SKM-1 (cell line): Measurements from ENCODE around the gene ZNF575.
A peak's percentile ranks its signal among the peaks of the same experiment; 100 is the strongest.
"Not testable (repeated sequence)": the region's sequence is repeated elsewhere in the genome, so short reads cannot be mapped to it uniquely, and the experiment has no call there.

ENCODE experiments used
- DNase-seq: peaks from one replicate; lab custom pipeline; 2025; ENCODE audit not compliant: unreplicated experiment; lab: John Stamatoyannopoulos, UW

ZNF575 gene

DNA sequence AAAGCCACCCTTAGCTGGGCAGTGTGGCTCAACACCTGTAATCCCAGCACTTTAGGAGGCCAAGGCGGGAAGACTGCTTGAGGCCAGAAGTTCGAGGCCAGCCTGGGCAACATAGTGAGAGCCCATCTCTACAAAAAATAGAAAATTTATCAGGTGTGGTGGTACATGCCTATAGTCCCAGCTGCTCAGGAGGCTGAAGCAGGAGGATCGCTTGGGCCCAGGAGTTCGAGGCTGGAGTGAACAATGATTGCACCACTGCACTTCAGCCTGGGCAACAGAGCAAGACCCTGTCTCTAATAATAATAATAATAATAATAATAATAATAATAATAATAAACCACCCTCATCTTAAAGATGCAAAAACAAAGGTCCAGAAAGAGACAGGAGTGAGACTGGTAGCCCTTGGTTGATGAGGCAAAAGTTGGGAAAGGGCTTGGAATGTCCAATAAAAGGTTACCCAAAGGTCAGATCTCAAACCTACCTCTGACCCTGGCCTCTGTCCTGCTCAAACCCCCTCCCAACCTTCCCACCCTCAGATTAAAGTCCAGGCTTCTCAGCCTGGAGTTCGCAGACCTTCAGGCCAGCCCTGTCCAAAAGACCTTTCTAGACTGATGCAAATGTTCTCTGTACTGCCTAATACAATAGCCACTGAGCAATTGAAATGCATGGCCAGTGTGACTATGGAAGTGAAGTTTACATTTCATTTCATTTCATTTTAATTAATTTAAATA lies 9.1 kb downstream of the ZNF575 start:
- DNase-seq: no peak

DNA sequence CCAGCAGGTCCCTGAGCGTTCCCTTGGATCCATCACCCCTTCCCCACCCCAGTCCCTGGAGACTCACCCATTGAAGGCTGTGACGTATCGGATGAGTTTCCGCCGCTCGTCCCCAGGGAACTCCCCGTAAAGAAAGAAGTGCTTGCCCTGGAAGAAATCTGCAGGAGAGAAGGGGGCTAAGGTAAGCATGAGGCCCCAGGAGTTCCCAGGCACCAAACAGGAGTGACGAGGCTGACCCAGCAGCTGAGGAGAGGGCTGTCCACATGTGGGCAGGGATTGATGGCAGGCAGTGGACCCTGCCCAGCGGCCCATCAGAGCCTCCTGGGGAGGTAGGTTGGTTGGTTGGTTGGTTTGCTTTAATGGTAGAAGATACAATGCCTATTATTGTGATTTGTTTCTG lies 11.1 kb downstream of the ZNF575 start:
- no peak for DNase-seq

DNA sequence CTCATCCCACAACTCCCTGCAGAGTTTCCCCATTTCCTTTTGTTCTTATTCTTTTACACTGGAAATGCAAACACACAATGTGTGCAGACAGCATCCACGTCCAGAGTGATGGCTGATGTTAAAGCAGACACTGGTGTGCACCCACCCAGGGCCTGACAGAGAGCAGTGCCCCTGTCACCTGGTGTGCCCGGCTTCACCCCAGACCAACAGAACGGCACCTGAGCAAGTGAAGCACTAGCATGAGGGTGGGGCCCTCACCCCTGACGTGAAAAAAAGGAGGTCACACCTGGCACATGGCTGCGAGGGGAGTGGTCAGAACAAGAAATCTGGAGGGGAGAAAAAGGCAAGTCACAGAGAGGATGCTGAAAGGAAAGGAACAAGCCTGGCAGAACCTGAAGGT lies 12.3 kb downstream of the ZNF575 start:
- no peak for DNase-seq

DNA sequence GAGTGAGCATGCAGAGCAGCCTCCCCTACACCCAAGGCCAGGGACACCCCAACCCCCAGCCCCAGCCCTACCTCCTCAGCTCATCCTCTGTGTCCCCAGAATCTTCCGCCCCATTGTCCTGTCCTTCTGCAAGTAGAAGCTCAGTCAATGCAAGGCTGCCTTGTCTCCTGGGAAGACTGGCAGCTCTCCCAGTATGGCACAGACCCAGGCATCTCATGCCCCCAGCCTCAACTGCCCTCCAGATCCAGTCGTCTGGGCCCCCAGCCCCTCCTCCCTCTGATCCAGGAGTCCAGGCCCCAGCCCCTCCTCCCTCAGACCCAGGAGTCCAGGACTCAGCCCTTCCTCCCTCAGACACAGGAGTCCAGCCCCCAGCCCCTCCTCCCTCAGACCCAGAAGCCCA lies 13.0 kb downstream of the ZNF575 start:
- no peak for DNase-seq

DNA sequence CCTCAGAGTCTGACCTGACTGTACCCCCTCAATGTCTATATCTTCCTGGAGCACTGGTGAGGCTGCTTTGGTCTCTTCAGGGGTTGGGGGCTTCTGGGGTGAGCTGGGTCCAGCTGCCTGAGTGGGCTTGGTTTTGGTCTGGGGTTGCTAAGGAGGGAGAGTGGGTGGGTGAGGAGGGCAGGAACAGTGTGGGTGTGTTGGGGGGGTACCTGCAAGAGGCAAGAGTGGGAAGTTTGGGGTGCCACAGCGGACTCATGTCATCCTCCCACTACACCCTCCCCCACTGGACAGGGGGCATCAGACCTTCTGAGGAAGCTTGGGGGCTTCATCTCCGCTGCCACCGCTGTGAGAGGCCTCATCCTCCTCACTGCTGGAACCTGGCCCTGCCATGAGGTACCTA lies 13.6 kb downstream of the ZNF575 start:
- no peak for DNase-seq

DNA sequence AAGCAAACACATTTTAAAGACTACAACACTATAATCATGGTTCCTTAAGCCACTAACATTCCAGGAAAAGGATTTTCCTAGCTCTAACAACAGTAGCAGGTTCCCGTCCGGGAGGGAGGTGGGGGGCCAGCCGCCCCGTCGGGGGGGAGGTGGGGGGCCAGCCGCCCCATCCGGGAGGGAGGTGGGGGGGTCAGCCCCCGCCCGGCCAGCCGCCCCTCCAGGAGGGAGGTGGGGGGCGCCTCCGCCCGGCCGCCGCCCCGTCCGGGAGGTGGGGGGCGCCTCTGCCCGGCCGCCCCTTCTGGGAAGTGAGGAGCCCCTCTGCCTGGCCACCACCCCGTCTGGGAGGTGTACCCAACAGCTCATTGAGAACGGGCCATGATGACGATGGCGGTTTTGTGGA lies 14.9 kb downstream of the ZNF575 start:
- not testable (repeated sequence) for DNase-seq

DNA sequence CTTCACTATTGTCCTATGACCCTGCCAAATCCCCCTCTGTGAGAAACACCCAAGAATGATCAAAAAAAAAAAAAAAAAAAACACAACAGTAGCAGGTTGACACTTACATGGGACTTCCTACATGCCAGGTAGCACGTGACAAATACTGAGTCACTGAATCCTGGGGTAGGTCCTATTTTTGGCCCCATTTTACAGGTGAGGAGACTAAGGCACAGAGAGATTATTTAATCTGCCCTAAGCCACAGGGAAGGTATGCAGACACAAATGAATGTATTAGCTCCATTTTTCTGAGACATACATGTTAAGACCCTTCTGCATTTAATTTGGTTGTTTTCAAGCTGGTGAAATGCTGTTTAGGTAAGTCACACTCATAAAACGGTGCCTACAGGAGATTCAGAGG lies 15.7 kb downstream of the ZNF575 start:
- DNase-seq: no peak

DNA sequence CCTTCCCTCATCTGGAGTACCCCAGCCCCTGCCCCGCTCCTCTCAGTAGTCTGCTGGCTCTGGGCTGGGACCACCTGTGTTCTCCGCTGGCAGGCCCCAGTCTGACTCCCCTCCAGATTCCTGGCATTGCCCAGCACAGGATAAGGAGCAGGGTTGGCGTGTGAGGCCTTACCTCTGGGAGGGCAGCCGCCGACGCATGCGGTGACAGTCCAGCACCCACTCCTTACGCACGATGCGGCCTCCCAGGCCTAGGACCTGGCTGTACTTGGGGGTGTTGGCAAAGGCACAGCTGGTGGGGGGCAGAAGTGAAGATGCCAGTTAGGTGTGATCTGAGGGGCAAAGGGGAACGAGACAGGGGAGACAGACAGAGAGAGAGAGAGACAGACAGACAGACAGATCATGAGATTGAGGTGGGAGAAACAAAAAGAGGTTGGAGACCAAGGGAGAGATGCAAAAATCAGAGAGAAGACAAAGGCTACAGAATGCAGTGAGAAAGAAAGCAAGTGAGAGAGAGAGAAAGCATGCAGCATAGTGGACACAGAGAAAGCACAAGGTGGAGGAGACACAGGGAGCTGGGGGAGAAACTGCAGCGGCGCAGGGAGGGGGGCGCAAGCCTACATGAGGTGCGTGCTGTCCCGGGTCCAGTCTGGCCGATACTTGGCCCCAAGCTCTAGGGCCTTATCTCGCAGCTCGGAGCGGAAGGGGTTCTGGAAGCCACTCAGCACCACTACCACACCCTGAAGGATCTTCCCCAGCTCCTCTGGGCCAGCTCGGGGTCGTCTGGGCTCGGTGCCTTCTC lies 18.6 kb downstream of the ZNF575 start:
- DNase-seq: no peak

DNA sequence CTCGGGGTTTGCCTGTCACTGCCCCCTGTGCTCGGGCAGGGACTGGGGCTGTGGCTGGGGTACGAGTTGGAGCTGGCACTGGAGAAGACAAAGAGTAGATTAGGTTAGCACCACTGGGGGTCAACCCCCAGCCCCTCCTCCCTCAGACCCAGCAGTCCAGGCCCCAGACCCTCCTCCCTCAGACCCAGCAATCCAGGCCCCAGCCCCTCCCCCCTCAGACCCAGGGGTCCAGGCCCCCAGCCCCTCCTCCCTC lies 19.1 kb downstream of the ZNF575 start:
- no peak for DNase-seq

DNA sequence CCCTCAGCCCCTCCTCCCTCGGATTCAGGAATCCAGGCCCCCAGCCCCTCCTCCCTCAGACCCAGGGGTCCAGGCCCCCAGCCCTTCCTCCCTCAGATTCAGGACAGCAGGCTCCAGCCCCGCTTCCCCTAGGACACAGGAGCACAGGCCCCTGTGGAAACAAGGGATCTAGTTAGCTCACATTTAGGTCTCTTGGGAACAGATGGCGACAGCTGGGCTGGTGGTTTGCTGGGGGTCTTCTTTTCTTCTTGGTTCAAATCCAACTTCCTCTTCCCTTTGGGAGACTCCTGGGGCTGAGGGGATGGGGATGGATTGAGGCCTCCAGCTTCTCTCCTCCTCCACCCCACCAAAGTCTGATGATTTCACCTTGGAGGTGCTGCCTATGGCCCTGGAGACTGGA lies 19.6 kb downstream of the ZNF575 start:
- no peak for DNase-seq

DNA sequence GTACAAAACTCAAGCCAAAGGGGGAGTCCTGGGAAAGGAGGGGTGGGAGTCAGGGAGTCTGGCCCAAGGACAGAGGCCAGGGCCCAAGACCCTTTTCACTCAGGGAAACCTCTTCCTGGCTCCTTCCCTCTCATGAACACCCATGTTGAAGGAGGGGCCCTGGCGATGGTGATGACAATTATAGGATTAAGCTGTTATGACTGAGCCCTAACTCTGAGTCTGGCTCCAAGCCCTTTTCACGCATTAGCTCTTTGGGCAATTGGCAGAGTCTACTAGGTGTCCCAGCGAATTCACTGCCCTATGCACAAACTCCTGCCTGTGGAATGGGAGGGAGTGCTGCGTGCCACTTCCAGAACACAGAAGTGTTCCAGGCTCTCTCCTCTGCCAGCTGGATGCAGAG lies 20.7 kb downstream of the ZNF575 start:
- no peak for DNase-seq

DNA sequence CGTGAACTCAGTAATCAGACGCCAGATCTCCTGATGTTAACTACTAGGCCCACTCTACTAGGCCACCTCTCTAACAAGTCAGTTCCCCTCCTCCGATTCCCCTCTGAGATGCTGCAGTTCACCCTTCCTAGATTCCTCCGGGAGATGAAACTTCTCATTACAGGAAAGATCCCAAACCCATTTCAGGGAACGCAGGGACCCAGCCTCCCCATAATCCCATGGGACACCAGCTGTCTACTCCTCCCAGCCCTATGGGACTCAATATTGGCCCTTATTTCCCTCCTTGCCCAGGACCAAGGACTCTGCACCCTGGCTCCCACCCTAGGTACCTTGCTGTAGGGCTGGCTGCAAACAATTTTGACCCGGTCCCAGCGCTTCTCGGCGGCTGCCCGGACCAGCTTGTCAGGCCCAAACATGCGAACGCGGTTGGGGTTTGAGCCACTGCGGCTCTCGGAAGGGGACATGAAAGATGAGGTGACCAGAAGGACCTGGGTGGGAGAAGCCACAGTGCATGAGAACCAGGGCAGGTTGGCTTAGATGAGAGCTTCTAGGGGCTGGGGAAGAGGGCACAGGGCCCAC lies 21.4 kb downstream of the ZNF575 start:
- DNase-seq: no peak

DNA sequence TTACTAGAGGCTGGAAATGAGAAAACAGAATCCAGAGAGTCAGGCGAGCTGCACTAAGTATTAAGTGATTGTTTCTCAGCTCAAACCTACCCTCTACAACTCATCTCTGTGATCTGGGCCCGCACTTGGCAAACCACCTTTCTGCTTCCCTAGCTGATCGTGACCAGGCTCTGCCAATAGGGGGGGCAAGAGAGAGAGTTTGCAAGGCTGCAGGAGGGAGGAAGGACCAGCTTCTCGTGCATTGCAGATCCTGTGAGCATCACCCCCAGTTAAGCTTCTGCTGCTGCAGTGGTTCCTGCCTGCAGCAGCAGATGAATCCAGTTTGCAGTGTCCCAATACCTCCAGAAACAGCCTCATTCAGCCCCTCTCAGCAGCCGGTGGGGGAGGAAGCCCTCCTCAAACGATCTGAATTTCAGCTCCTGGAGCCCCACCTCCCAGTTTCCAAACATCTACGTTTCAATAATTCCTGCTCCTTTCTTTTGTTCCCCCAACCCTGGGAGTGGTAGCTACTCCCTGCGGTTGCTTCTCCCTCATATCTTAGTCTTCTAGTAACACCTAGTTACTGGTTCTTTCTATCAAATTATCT lies 22.3 kb downstream of the ZNF575 start:
- no peak for DNase-seq

DNA sequence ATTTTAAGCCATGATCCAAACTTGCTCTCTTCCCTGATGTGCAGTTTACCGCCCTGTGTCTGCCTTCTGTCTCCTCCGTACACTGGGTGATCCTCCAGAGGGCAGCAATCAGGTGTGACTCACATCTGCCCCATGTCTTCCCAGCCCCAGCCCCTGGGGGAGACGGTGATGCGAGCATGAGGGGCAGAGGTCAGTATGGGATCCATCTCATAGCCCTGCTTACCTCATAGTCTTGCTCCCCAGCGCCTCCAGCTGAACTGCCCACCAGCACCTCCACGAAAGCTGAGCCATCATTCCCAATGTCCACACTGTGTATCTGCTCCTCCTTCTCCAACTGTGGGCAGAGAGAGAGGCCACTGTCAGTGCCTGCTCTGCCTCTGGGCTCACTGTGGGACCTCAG lies 27.7 kb downstream of the ZNF575 start:
- DNase-seq: no peak

DNA sequence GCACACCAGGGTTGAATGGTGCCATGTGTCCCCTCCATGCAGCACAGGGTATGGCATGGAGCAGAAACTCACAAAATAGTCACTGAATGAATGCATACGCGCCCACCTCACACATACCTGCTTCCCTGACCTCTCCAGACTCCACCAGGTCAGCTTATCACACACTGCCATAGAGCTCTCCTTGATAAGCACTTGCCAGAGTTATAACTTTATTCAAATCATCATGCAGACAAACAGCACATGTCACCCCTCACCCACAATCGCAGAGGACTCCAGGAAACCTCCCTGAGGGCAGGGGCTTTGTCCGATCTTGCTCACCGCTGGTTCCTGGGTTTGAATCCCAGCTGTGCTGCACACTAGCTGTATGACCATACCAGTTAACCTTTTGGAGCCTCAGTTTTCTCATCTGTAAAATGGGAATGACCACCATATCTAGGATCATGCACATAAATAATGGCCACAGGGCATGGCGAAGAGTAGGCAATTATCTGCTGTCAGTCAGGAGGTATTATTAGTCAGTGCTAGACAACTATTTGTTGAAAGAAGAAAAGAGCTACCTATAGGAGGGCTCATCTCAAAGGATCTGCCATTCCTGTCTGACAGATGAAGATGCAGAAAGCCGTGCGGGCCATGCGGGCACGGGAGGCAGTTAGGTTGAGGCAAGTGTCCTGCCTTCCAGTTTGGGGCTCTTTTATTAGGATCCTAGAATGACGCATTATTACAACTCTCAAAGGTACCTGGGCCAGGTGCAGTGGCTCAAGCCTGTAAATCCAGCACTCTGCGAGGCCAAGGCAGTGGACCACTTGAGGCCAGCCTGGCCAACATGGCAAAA lies 28.4 kb downstream of the ZNF575 start:
- DNase-seq: no peak

DNA sequence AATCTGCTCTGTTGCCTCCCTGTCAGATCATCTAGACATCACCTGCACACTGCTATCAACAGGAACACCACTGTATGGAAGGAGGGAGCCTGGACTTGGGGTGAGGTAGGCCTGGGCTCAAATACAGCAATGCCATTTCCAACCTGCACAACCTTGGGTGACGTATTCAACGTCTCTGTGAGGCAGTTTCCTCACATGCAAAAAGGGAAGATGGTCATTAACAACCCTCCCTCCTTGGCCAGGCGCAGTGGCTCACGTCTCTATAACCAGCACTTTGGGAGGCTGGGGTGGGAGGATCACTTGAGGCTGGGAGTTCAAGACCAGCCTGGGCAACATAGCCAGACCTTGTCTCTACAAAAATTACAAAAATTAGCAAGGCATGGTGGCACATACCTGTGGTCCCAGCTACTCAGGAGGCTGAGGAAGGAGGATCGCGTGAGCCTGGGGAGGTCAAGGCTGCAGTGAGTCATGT lies 29.3 kb downstream of the ZNF575 start:
- no peak for DNase-seq

DNA sequence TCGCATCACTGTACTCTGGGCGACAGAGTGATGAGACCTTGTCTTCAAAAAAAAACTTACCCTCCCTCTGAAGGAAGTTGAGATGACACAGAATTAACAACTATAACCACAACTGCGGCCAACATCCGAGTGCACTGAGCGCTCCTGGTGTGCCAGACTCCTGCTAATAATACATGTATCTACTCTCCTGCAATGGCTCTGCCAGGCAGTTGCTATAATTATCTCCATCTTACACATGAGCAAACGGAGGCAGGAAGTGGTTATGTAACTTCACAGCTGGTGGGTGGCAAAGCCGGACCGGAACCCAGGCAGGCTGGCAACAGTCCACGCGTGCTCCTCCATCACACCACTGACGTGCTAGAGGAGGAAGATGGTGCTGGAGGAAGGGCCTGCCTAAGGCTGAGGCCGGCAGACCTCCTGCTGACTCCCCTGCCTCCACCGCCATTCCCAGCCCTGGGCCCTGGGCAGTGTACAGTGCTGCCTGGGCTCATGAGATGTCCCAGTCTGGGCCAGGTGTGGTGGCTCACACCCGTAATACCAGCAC lies 29.8 kb downstream of the ZNF575 start:
- DNase-seq: peak; percentile 50

DNA sequence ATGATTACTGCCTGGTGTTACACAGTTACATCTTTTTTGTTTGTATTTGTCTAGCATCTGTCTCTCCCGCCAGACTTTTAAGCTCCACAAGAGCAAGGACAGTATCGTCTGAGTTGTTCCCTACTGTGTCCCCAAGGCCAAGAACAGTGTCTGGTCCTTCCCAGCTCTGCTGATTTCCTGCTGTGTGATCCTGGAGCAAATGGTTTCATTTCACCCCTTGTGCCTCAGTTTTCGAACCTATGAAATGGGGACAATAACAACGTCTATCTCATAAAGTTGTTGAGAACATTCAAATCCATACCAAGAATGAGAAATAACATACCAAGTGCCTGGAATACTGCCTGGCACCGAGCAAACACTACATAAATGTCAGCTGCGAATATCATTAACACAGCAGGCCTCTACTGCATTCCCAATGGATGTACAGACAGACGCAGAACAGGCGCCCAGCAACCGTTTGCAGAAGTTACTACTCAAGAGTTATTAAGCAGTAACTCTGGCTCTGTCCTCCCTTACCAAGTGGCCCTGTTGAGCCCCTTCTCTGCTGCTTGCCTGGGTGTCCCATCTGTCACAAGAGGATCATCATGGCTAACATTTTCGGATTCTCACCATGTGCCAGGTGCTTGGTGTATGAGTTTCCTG lies 30.9 kb downstream of the ZNF575 start:
- no peak for DNase-seq

DNA sequence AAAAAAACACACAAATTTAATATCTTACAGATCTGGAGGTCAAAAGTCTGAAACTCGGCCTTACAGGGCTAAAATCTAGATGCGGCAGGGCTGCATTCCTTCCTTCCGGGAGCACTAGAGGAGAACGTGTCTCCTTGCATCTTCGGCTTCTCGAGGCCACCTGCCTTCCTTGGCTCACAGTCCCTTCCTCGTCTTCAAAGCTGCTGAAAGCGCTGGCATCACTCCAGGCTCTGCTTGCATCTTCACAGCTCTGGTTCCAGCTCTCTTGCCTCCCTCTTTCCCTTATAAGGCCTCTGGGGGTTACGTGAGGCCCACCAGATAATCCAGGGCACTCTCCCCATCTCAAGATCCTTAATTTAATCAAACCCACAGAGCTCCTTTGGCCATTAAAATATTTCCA lies 31.8 kb downstream of the ZNF575 start:
- no peak for DNase-seq

DNA sequence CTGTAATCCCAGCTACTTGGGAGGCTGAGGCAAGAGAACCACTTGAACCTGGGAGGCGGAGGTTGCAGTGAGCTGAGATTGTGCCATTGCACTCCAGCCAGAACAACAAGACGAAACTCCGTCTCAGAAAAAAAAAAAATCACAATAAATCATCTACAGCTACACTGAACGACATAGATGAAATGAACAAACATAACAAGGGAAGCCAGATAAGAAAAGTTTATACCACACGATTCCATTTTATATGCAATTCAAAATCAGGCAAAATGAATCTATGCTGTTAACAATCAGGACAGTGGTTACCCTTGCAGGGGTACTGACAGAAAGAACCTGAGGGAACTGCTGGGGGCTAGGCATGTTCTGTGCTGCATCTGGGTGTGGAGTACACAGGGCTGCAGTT lies 36.7 kb downstream of the ZNF575 start:
- no peak for DNase-seq
